PFSK-1 (cell line): ENCODE data around the gene SIRT2.

Experiments used
- POLR2AphosphoS5 ChIP-seq: IDR thresholded peaks from 2 replicates; pipeline ENCODE4 v1.6.1; 2012; ENCODE audit warnings: low read depth, mild to moderate bottlenecking, control low read depth, low read length, moderate library complexity
- SIN3A ChIP-seq: IDR thresholded peaks from 2 replicates; pipeline ENCODE4 v1.6.1; 2012; ENCODE audit warnings: mild to moderate bottlenecking, low read length, moderate library complexity, borderline replicate concordance; ENCODE audit not compliant: insufficient read depth
- TAF1 ChIP-seq: IDR thresholded peaks from 2 replicates; pipeline ENCODE4 v1.6.1; 2012; ENCODE audit warnings: low read length, control low read depth, borderline replicate concordance; ENCODE audit not compliant: insufficient read depth
- TF ChIP-seq, protein P1 (sequence below), 2 experiments: IDR thresholded peaks; 2 replicates each; pipeline versions ENCODE4 v1.6.1 to v1.8.0; 2011 to 2012; ENCODE audit warnings: low read depth in 2 of 2, low read length in 2 of 2, control low read depth in 1 of 2, inconsistent platforms in 1 of 2, mild to moderate bottlenecking in 1 of 2, moderate library complexity in 1 of 2; ENCODE audit not compliant: insufficient read depth in 1 of 2

DNA sequence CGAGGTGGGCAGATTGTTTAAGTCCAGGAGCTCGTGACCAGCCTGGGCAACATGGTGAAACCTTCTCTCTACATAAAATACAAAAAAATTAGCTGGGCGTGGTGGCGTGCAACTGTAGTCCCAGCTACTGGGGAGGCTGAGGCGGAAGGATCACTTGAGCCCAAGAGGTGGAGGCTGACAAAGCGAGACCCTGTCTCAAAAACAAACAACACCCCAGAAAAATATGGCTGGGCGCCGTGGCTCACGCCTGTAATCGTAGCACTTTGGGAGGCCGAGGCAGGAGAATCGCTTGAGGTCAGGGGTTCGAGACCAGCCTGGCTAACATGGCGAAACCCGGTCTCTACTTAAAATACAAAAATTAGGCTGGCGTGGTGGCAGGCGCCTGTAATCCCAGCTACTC, 46.2 kb downstream of the SIRT2 start:
- TF ChIP-seq SIN3A (no peak), TAF1 (no peak), POLR2AphosphoS5 (no peak)
- TF ChIP-seq, protein P1, sequence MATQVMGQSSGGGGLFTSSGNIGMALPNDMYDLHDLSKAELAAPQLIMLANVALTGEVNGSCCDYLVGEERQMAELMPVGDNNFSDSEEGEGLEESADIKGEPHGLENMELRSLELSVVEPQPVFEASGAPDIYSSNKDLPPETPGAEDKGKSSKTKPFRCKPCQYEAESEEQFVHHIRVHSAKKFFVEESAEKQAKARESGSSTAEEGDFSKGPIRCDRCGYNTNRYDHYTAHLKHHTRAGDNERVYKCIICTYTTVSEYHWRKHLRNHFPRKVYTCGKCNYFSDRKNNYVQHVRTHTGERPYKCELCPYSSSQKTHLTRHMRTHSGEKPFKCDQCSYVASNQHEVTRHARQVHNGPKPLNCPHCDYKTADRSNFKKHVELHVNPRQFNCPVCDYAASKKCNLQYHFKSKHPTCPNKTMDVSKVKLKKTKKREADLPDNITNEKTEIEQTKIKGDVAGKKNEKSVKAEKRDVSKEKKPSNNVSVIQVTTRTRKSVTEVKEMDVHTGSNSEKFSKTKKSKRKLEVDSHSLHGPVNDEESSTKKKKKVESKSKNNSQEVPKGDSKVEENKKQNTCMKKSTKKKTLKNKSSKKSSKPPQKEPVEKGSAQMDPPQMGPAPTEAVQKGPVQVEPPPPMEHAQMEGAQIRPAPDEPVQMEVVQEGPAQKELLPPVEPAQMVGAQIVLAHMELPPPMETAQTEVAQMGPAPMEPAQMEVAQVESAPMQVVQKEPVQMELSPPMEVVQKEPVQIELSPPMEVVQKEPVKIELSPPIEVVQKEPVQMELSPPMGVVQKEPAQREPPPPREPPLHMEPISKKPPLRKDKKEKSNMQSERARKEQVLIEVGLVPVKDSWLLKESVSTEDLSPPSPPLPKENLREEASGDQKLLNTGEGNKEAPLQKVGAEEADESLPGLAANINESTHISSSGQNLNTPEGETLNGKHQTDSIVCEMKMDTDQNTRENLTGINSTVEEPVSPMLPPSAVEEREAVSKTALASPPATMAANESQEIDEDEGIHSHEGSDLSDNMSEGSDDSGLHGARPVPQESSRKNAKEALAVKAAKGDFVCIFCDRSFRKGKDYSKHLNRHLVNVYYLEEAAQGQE (IDR thresholded peaks at IDR 0.05; ENCODE audit: insufficient read depth in 1 of 2, low read depth in 2 of 2, low read length in 2 of 2), result no peak
